Epithelial cell of proximal tubule (primary cell): ENCODE results near the gene SNED1. TPM values are rescaled to one million over a fixed set of nuclear protein-coding genes. Genes with fewer than 3 reads are reported as not detected.

Experiments used
- DNase-seq: peaks from one replicate; pipeline ENCODE4 v3.0.0-alpha.2; 2011; ENCODE audit warnings: low read depth
- H3K4me3 ChIP-seq: 2 replicates; pipeline ENCODE4 v1.5.1; 2011; ENCODE audit warnings: low read depth, mild to moderate bottlenecking, low read length
- CTCF ChIP-seq: conservative IDR thresholded peaks from 2 replicates; pipeline ENCODE4 v1.5.1; 2012; ENCODE audit warnings: low read depth, mild to moderate bottlenecking, low read length
- total RNA-seq: library from RNA; depleted of rRNA; stranded (reverse); fragments of >200 nt; gene quantifications from 2 replicates; pipeline ENCODE4 v1.2.3, GENCODE V29; 2015

Gene SNED1
- total RNA-seq, 1 donor from 2014 or later: 0.29 TPM

- no peak for TF ChIP-seq CTCF
- DNase-seq: no peak
- H3K4me3 ChIP-seq: no peak overlapping the region
Observed at GRCh38 chr2:241005569-241005968, 7.2 kb downstream of the SNED1 start.

- DNase-seq: no peak
- H3K4me3 ChIP-seq: no peak overlapping the region
- TF ChIP-seq CTCF: no peak
Observed at GRCh38 chr2:241006412-241006811, 8.0 kb downstream of the SNED1 start.

- DNase-seq: no peak
- no peak for TF ChIP-seq CTCF
- H3K4me3 ChIP-seq: no peak overlapping the region
Observed at GRCh38 chr2:241007111-241007510, 8.7 kb downstream of the SNED1 start.

- DNase-seq: no peak
Observed at GRCh38 chr2:241007880-241008710, 9.7 kb downstream of the SNED1 start.

GRCh38 chr2:241008711-241009121, 10.3 kb downstream of the SNED1 start:
- TF ChIP-seq CTCF: no peak
- H3K4me3 ChIP-seq: no peak overlapping the region
- DNase-seq: no peak

More at GRCh38 chr2:241007880-241008710, 9.7 kb downstream of the SNED1 start:
- no peak for TF ChIP-seq CTCF
- H3K4me3 ChIP-seq: no peak overlapping the region

GRCh38 chr2:241009191-241009590, 10.8 kb downstream of the SNED1 start:
- H3K4me3 ChIP-seq: no peak overlapping the region
- no peak for DNase-seq
- TF ChIP-seq CTCF: no peak
